Muscle of leg (tissue), 11 donors: Measurements from ENCODE around the gene MAP3K5. TPM values are rescaled to one million over a fixed set of nuclear protein-coding genes. Genes with fewer than 3 reads are reported as not detected.

ENCODE experiments used
- DNase-seq: peaks from one replicate; pipeline ENCODE4 v3.0.0; 2013
- H3K27ac ChIP-seq: one replicate; pipeline ENCODE4 v1.5.1; 2013; ENCODE audit warnings: mild to moderate bottlenecking, low read length, control low read depth
- H3K27me3 ChIP-seq: one replicate; pipeline ENCODE4 v1.6.1; 2013; ENCODE audit warnings: low read length; ENCODE audit not compliant: control insufficient read depth, insufficient read depth
- H3K36me3 ChIP-seq: one replicate; pipeline ENCODE4 v1.6.1; 2013; ENCODE audit warnings: low read length; ENCODE audit not compliant: control insufficient read depth, insufficient read depth
- H3K4me1 ChIP-seq: one replicate; pipeline ENCODE4 v1.6.1; 2013; ENCODE audit warnings: low read length; ENCODE audit not compliant: control insufficient read depth, insufficient read depth
- H3K4me3 ChIP-seq: one replicate; pipeline ENCODE4 v1.5.1; 2013; ENCODE audit warnings: low read length, control low read depth
- H3K9me3 ChIP-seq: replicated peaks from 2 replicates; pipeline ENCODE4 v1.6.1; 2013; ENCODE audit warnings: low read depth, low read length; ENCODE audit not compliant: control insufficient read depth
- WGBS: methylation state at CpG from one replicate; pipeline ENCODE4 v1.1.5; 2013; ENCODE audit warnings: missing lambda C conversion rate; ENCODE audit not compliant: insufficient coverage; 5-methylcytosine and 5-hydroxymethylcytosine counted together
- polyA plus RNA-seq, 8 donors: library from polyadenylated mRNA; unstranded; fragments of 120-200 nt; gene quantifications; one replicate each; pipeline versions ENCODE4 v1.2.1 to v1.2.3, GENCODE V29; 2013; ENCODE audit warnings: inconsistent platforms in 1 of 8, low replicate concordance in 1 of 8; ENCODE audit not compliant: insufficient read length in 8 of 8, insufficient read depth in 1 of 8
- total RNA-seq: library from RNA; stranded (reverse); fragments of 120-200 nt; gene quantifications from one replicate; pipeline ENCODE4 v1.2.4, GENCODE V29; 2013

Gene MAP3K5
- total and polyA plus RNA-seq, 9 donors = 1.6 to 3.3 (median 2.1) TPM

DNA sequence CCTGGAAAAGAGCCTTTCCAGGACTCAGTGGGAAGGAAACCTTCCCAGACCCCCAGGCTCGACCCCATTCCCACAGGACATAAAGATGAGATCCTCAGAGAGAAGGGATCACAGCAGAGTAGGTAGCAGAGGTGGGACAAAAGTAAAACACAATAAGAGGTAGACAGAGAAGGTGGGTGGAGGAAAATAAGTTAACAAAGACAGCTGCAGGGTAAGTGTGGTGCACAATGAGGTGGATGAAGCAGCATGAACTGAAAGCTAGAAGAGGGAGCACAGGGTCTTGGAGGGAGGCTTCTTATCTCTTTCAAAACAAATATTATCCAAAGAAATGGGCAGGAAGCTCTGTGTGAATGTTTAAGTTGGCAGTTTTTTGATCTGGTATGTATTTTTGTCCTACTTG is 228.1 kb downstream of the MAP3K5 start:
- Histone ChIP-seq H3K4me3 (no peak overlapping the region), H3K9me3 (no peaks in the 10 kb centered on the region), H3K27ac (no peak overlapping the region), H3K36me3 (no peaks in the 10 kb centered on the region), H3K27me3 (no peaks in the 10 kb centered on the region), H3K4me1 (no peaks in the 10 kb centered on the region)
- no CpG with 5 or more reads among the region's 1 CpG for WGBS
- DNase-seq = no peak

DNA sequence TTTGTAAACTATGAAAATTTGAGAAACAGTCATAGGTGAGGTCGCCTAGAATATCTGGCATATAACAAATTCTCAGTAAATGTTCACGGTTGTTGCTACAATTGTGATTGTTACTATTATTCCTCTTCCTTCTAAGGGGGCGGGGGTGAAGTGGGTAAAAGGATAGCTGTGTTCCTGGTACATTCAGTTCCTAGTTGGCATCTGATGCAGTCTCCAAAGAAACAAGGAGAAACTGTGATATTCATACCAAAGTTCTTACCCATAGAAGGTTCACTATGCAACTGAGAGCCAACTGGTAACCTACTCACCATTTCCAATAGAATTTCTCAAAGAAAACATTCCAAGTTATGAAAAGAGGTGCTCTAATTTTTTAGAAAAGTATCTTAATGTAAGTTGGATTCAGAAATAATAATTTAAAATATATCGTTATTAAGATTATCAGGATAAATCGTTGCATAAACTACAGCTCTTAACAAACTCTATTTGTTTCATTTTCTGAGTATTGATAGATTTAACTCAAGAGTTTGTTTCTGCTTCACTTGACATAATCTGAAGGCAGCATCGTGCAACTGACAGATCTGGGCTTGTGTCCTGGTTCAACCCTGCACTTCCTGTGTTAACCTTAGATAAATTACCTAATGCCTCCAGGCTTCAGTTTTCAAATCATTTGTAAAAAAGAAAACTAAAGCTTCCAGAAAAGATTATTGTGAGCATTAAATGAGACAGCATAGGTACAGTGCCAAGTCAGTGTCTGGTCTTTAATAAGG is 228.7 kb downstream of the MAP3K5 start:
- no peaks in the 10 kb centered on the region for H3K27me3 ChIP-seq
- no peak for DNase-seq
- no peak overlapping the region for H3K27ac ChIP-seq
- H3K4me3 ChIP-seq = no peak overlapping the region
- no peaks in the 10 kb centered on the region for H3K36me3 ChIP-seq
- 67% methylated on average over 1 of the region's 6 CpGs for WGBS
- no peaks in the 10 kb centered on the region for H3K9me3 ChIP-seq
- H3K4me1 ChIP-seq = no peaks in the 10 kb centered on the region

DNA sequence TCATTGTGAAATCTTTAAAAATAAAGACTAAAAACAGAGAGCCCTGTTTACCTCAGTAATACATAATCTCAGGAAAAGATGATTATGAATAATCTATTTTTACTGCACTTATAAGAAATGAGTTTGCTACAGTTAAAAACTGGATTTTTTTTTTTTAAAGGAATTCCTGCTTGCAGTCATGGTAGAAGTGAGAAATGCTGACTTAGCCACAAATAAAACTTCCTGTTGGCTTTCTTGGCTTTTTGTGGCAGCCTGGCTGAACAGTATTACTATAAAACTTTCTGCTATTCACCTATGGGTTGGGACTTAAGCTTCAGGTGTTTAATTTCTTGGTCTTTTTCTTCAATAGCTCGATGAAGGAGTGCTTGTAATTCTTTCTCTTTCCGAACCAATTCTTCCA is 230.1 kb downstream of the MAP3K5 start:
- DNase-seq = no peak
- no peaks in the 10 kb centered on the region for H3K9me3 ChIP-seq
- H3K27me3 ChIP-seq = no peaks in the 10 kb centered on the region
- H3K4me3 ChIP-seq = no peak overlapping the region
- no peak overlapping the region for H3K27ac ChIP-seq
- no peaks in the 10 kb centered on the region for H3K36me3 ChIP-seq
- no CpG with 5 or more reads among the region's 2 CpGs for WGBS
- no peaks in the 10 kb centered on the region for H3K4me1 ChIP-seq

DNA sequence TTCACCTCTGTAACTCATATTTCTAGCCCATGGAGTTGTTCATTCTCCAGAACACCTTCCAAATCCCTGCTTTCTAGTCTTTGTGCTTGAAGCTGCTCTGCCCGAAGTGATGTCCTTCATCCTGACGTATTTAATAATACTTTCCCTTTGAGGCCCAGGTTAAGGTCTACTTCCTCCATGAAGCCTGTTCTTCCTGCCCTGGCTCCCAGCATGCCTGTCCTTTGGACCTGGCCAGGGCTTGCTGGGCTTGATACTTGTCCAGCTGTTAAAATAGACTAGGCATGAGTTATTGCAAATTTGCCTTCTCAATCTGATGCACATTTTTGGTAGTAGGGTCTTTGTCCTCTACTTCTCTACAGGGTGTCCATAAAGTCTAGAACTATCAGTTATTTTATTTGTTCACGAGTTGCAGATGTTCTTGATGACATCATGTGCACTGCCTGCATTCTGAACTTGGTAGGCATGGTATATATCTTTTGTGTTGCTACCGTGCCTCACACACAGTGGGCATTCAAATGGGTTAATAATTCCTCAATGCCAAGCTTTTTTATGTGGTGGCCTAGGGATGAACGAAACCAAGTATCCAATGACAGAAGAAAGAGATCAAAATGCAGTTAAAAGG is 239.0 kb downstream of the MAP3K5 start:
- no peak for DNase-seq
- Histone ChIP-seq H3K4me3 (no peak overlapping the region), H3K4me1 (peaks cover 11% of the 10 kb centered on the region), H3K27me3 (peaks cover 30% of the 10 kb centered on the region), H3K27ac (no peak overlapping the region), H3K9me3 (no peaks in the 10 kb centered on the region), H3K36me3 (no peaks in the 10 kb centered on the region)
- WGBS = 73% methylated on average over 2 of the region's 5 CpGs

DNA sequence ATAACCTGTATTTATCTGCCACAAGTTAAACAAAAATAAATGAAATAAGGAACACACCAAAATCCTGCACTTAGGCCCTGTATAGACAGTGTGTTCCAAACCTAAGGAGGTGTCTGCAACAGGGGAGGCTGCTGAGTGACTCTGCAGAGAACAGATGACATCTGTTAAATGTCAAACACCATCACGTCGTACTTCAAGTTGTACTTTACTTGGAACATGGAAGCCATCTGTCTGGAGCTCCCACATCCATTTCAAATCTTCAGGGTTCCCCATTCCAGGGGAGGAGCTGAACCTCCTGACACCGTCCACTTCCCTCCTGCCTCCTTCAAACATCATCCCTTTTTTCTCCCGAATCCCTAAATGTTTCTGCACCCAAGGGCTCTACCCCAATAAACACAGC is 240.2 kb downstream of the MAP3K5 start:
- Histone ChIP-seq H3K36me3 (no peaks in the 10 kb centered on the region), H3K4me1 (peaks cover 11% of the 10 kb centered on the region), H3K27ac (no peak overlapping the region), H3K9me3 (no peaks in the 10 kb centered on the region), H3K4me3 (no peak overlapping the region), H3K27me3 (peaks cover 30% of the 10 kb centered on the region)
- DNase-seq = no peak
- 63% methylated on average over 4 of the region's 4 CpGs for WGBS

DNA sequence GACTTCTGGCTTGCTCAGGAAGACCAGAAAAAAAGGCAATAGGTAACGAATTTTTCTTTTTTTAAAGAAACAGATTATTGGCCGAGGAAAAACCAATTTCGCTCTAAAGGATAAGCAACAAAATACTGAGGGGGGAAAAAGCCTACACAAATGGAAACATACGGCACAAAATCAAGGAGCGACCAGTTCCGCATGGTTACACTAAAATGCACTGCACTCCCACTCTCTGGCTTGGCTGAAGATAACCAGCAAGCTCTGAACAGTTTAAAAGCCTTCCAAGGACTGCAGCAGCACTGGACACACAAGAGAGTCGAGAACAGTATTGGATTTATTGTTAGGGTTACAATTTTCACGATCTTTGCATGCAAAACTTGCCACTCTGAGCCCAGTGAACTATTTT is 241.2 kb downstream of the MAP3K5 start:
- DNase-seq = no peak
- H3K27ac ChIP-seq = no peak overlapping the region
- H3K9me3 ChIP-seq = no peaks in the 10 kb centered on the region
- peaks cover 11% of the 10 kb centered on the region for H3K4me1 ChIP-seq
- H3K36me3 ChIP-seq = no peaks in the 10 kb centered on the region
- WGBS = 86% methylated on average over 4 of the region's 8 CpGs
- peaks cover 30% of the 10 kb centered on the region for H3K27me3 ChIP-seq
- no peak overlapping the region for H3K4me3 ChIP-seq

DNA sequence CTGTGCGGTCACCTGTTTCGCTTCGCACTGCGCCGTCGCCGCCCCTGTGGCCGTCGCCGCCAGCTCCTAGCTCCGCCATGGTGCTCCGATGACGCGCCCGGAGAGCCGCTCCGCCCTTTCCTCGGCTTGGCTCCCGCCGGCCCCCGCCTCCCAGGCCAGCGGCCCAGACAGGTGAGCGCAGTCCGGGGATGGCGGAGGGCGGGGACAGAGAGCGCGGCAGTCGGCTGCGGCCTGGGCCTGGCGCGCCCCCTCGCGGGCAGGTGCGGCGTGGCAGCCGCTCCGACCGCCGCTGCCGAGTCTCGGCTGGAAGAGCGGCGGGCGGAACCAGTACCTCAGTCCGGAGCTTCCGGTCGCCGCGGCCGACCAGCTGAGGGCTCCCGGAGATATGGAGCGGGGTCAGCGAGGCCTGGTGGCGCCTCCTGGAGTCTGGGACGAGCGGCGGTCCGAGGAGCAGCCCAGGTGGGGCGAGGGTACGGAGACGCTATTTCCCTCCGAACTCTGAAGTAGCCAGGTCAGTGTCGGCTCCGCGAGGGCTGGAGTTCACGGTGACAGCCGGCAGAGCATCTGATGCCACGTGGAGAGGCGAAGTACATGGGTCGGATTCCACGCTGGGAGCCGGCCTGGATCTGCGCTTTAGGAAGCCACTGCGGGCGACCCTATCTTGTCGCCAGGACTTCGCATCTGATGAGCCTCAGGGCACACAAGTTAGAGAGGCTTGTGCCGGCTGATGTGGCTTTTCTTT is 241.8 kb downstream of the MAP3K5 start, which contains the start of gene MAP7:
Gene MAP7 (minus strand): TSS at position 93 of the 742 bp plus-strand sequence. CDS start 14 bp downstream, at position 79.
- under 1% methylated on average over 79 of the region's 79 CpGs for WGBS
- peaks cover 30% of the 10 kb centered on the region for H3K27me3 ChIP-seq
- H3K4me3 ChIP-seq = peak within 1 kb of the TSS; percentile 49
- H3K9me3 ChIP-seq = no peaks in the 10 kb centered on the region
- peak; percentile 50 for DNase-seq
- no peaks in the 10 kb centered on the region for H3K36me3 ChIP-seq
- H3K4me1 ChIP-seq = peaks cover 11% of the 10 kb centered on the region
- no peak within 1 kb of the TSS for H3K27ac ChIP-seq

DNA sequence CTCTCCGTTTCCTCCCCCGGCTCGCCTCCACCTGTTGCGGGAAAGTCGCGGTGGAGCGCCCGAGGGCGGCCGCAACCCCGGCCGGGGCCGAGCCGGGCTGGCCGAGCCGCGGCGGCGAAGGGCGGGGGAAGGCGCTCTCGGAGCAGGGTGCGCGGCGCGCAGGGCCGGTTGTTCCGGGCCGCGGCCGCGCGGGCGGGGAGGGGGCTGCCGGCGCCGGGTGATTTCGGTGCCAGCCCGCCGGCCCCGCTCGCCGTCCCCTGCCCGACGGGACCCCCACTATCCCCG is 242.3 kb downstream of the MAP3K5 start:
- DNase-seq = no peak
- H3K9me3 ChIP-seq = no peaks in the 10 kb centered on the region
- no peak overlapping the region for H3K27ac ChIP-seq

DNA sequence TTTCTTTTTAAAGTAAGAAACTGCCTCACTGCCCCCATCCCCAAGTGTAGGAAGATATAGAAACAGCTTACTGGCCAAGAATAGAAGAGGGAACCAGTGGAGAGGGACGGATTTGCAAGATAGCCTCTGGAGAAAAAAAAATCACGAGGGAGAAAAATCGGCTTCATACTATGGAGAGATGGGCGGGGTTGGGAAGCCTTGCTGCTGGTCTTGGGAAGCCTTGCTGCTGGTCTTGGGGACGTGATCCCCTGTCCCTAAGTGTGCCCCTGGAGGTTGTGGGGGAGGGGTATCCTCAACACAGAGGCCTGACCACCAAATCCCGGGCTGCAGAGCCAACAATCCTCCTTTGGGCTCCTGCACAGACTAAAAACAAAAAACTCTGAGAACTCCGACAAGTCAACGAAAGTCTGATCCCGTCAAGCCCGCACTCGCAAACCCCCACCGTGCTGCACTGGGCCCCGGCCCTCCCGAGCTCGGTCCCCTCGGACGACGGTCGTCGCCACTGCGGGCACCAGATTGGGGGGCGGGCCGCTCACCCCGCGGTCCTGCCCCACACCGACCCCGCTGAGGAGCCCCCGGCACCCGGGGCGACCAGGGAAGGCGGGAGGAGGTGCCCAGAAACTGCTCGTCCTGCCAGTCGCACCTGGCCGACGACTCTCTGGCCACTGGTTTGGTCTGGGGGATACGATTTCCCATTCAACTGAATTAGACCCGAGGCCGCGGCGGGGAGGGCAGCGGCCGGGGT is 242.8 kb downstream of the MAP3K5 start:
- H3K4me1 ChIP-seq = peaks cover 11% of the 10 kb centered on the region
- no peaks in the 10 kb centered on the region for H3K36me3 ChIP-seq
- DNase-seq = peak; percentile 20
- 2% methylated on average over 40 of the region's 42 CpGs for WGBS
- H3K27me3 ChIP-seq = peaks cover 35% of the 10 kb centered on the region
- no peaks in the 10 kb centered on the region for H3K9me3 ChIP-seq
- H3K4me3 ChIP-seq = peak overlapping the region; percentile 49
- no peak overlapping the region for H3K27ac ChIP-seq

More for the DNA sequence above, 242.3 kb downstream of the MAP3K5 start:
- Histone ChIP-seq H3K36me3 (no peaks in the 10 kb centered on the region), H3K4me1 (peaks cover 11% of the 10 kb centered on the region), H3K27me3 (peaks cover 32% of the 10 kb centered on the region), H3K4me3 (peak overlapping the region; percentile 49)
- under 1% methylated on average over 46 of the region's 46 CpGs for WGBS
